ENCODE measurements around the gene OSBPL3. TPM values are rescaled to one million over a fixed set of nuclear protein-coding genes. Genes with fewer than 3 reads are reported as not detected.

Gene OSBPL3
- total RNA-seq, 1 experiment from 2014 or later = 36.8 TPM

DNA sequence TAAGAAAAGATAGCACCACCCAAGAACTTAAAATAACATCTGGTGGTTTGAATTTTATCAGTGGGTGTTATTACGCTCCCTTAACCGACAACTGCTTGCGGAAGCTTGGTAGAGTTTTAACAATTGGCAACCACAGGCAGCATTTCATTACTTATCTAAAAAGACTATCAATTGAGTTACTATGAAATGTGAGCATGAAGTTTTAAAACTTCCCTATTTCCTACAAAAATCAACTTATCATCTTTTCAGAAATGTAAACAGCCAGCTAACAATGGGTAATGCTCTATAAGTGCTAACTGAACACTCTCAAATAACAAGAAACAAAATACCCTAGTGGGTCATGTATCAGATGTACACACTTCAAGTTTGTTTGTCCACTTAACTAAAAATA is 68.8 kb downstream of the OSBPL3 start (continued):
- TF ChIP-seq, protein P1, sequence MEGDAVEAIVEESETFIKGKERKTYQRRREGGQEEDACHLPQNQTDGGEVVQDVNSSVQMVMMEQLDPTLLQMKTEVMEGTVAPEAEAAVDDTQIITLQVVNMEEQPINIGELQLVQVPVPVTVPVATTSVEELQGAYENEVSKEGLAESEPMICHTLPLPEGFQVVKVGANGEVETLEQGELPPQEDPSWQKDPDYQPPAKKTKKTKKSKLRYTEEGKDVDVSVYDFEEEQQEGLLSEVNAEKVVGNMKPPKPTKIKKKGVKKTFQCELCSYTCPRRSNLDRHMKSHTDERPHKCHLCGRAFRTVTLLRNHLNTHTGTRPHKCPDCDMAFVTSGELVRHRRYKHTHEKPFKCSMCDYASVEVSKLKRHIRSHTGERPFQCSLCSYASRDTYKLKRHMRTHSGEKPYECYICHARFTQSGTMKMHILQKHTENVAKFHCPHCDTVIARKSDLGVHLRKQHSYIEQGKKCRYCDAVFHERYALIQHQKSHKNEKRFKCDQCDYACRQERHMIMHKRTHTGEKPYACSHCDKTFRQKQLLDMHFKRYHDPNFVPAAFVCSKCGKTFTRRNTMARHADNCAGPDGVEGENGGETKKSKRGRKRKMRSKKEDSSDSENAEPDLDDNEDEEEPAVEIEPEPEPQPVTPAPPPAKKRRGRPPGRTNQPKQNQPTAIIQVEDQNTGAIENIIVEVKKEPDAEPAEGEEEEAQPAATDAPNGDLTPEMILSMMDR (IDR thresholded peaks at IDR 0.05 in 2 of 3, conservative IDR thresholded peaks at IDR 0.05 in 1 of 3; ENCODE audit: borderline replicate concordance in 1 of 3, insufficient read depth in 1 of 3, low read depth in 2 of 3, low read length in 2 of 3) = no peak
- no peak for TF ChIP-seq ZFX (IDR thresholded peaks at IDR 0.05)
- no peak for TF ChIP-seq POLR2AphosphoS5 (IDR thresholded peaks at IDR 0.05; ENCODE audit: low read depth, low read length)
- TF ChIP-seq EGR1 (IDR thresholded peaks at IDR 0.05; ENCODE audit: low read depth) = no peak
- TF ChIP-seq EZH2 (IDR thresholded peaks at IDR 0.05) = no peak

DNA sequence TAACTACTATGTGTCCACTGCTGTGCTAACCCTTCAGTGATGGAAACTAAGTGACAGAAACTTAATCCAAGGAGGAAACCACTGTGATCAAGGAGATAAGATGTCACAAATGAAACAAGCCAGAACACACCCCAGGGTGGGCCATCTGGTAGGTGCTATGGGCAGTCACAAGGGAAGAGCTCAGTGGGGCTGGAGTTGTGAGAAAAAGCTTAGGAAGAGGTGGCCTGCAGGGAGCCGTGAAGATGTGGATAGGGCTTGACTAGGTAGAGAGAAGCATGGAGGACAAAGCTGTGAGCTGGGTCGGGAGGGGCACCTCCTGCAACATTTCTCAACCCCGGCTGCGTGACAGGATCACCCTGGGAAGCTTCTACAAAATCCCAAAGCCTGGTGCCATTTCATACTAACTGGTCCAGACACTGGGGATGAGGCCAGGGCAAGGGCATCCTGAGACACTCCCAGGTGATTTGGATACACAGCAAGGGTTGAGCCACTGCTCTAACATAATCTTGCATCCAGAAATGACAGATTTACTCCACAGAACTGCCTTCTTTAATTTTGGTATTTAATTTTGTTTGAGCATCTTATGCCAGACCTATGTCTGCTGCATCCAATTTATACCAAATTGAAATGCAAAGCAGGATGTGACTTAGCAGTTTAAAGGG is 69.3 kb downstream of the OSBPL3 start:
- H3K9ac ChIP-seq (ENCODE audit: low read length) = no peak overlapping the region
- no peaks in the 10 kb centered on the region for H3K36me3 ChIP-seq (ENCODE audit: control insufficient read depth in 1 of 2, insufficient read depth in 2 of 2, low read length in 2 of 2)
- intact Hi-C loops (cut with micrococcal nuclease) = no loop called here
- no peak overlapping the region for H3K27ac ChIP-seq (ENCODE audit: low read depth, low read length)
- peaks cover 98% of the 10 kb centered on the region for H3K79me2 ChIP-seq (ENCODE audit: insufficient read depth, low read length)
- DNase-seq (ENCODE audit: low read depth, low spot score) = no peak
- RAD21 ChIA-PET (ENCODE audit: low non-redundant PET in 1 of 2, low total read pairs in 2 of 2, uncharacterized antibody in 2 of 2, unreplicated experiment in 2 of 2) = no interaction called here
- no TSS peak for BruUV-seq (replicated peaks)
- no peaks in the 10 kb centered on the region for H3K9me3 ChIP-seq (ENCODE audit: control insufficient read depth in 1 of 2, insufficient read depth in 1 of 2, low read depth in 1 of 2, low read length in 2 of 2)
- no peak overlapping the region for H3K4me3 ChIP-seq (replicated peaks in 1 of 2; ENCODE audit: low read depth in 1 of 2, low read length in 2 of 2)
- H3K4me2 ChIP-seq (ENCODE audit: low read length) = no peak overlapping the region
- no peaks in the 10 kb centered on the region for H3K27me3 ChIP-seq (ENCODE audit: insufficient read depth, low read length)
- POLR2A ChIA-PET = interaction anchor here (1.2 kb wide), 1 partner anchor 215 kb away, joined by 3 read pairs; the partner anchor contains the start of gene CYCS
- no peak for ATAC-seq
- CTCF ChIA-PET = no interaction called here
- H3K4me1 ChIP-seq (ENCODE audit: control insufficient read depth in 1 of 2, insufficient read depth in 2 of 2, low read length in 2 of 2) = peaks cover 46 to 87% of the 10 kb centered on the region in 2 experiments
- H2AFZ ChIP-seq (ENCODE audit: low read depth, low read length, poor library complexity, severe bottlenecking) = no peak overlapping the region
- H4K20me1 ChIP-seq (ENCODE audit: insufficient read depth) = no peaks in the 10 kb centered on the region
- H3K9me2 ChIP-seq (ENCODE audit: insufficient read depth) = no peaks in the 10 kb centered on the region
- TF ChIP-seq ZFX (IDR thresholded peaks at IDR 0.05) (no peak), JUND (IDR thresholded peaks at IDR 0.05) (no peak), CEBPB (IDR thresholded peaks at IDR 0.05; ENCODE audit: low read depth) (no peak), EZH2phosphoT487 (IDR thresholded peaks at IDR 0.05; ENCODE audit: borderline replicate concordance) (no peak), TCF7L2 (IDR thresholded peaks at IDR 0.05; ENCODE audit: borderline replicate concordance, extremely low read depth, insufficient read depth, insufficient read length) (no peak), RAD21 (IDR thresholded peaks at IDR 0.05; ENCODE audit: low read depth) (no peak), POLR2A (IDR thresholded peaks at IDR 0.05; ENCODE audit: borderline replicate concordance, extremely low read depth, insufficient read depth, insufficient read length) (no peak), POLR2AphosphoS5 (IDR thresholded peaks at IDR 0.05; ENCODE audit: low read depth, low read length) (no peak), EZH2 (IDR thresholded peaks at IDR 0.05) (no peak), SIN3A (IDR thresholded peaks at IDR 0.05; ENCODE audit: low read depth) (no peak), EGR1 (IDR thresholded peaks at IDR 0.05; ENCODE audit: low read depth) (no peak), SRF (IDR thresholded peaks at IDR 0.05; ENCODE audit: low read depth) (no peak), SP1 (IDR thresholded peaks at IDR 0.05; ENCODE audit: low read depth) (no peak), YY1 (IDR thresholded peaks at IDR 0.05; ENCODE audit: extremely low read depth, insufficient replicate concordance, low read depth, low read length) (no peak), ELF1 (IDR thresholded peaks at IDR 0.05; ENCODE audit: borderline replicate concordance, low read depth) (no peak)
- TF ChIP-seq, protein P2, sequence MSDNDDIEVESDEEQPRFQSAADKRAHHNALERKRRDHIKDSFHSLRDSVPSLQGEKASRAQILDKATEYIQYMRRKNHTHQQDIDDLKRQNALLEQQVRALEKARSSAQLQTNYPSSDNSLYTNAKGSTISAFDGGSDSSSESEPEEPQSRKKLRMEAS (IDR thresholded peaks at IDR 0.05) = no peak
- TF ChIP-seq, protein P3, sequence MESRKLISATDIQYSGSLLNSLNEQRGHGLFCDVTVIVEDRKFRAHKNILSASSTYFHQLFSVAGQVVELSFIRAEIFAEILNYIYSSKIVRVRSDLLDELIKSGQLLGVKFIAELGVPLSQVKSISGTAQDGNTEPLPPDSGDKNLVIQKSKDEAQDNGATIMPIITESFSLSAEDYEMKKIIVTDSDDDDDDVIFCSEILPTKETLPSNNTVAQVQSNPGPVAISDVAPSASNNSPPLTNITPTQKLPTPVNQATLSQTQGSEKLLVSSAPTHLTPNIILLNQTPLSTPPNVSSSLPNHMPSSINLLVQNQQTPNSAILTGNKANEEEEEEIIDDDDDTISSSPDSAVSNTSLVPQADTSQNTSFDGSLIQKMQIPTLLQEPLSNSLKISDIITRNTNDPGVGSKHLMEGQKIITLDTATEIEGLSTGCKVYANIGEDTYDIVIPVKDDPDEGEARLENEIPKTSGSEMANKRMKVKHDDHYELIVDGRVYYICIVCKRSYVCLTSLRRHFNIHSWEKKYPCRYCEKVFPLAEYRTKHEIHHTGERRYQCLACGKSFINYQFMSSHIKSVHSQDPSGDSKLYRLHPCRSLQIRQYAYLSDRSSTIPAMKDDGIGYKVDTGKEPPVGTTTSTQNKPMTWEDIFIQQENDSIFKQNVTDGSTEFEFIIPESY (IDR thresholded peaks at IDR 0.05; ENCODE audit: extremely low read depth, insufficient replicate concordance, low read length) = no peak
- TF ChIP-seq, protein P4, sequence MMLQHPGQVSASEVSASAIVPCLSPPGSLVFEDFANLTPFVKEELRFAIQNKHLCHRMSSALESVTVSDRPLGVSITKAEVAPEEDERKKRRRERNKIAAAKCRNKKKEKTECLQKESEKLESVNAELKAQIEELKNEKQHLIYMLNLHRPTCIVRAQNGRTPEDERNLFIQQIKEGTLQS (IDR thresholded peaks at IDR 0.05) = no peak

Measured in HCT116 (cell line).